ENCODE measurements around the gene NADSYN1.

DNA sequence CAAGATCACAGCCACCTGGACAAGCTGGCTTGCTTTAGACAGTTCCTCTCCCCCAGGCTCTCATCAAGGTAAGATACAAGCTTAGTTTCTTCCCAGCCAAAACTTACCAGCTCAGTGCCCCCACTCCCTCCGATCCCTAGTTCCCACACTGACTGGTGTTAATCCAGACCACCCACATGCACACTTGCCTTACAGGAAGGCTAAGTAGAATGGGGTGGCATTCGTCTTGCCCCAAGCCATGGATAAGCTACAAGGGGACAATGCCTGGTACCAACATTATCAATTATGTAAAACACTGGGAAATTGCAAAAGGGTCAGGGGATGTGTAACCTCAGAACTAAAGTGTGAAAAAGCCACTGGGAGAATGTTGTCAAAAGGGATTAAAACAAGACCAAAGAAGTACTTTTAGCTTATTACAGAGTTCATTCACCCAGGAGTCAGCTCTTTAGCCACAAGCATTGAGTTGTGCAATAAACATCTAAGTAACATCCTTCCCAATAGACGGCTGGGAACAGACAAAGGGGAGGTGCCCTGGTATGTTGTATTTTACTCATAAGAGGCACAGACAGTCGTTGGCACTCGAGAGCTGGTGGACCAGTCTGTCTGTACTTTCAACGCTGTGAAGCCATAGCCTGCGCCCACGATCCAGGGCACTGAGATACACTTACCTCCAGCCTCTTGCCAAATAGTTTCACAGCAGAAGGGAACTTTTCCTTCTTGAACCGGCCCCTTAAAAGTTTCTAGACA lies 5.9 kb upstream of the NADSYN1 start:
- TF ChIP-seq, protein P1, sequence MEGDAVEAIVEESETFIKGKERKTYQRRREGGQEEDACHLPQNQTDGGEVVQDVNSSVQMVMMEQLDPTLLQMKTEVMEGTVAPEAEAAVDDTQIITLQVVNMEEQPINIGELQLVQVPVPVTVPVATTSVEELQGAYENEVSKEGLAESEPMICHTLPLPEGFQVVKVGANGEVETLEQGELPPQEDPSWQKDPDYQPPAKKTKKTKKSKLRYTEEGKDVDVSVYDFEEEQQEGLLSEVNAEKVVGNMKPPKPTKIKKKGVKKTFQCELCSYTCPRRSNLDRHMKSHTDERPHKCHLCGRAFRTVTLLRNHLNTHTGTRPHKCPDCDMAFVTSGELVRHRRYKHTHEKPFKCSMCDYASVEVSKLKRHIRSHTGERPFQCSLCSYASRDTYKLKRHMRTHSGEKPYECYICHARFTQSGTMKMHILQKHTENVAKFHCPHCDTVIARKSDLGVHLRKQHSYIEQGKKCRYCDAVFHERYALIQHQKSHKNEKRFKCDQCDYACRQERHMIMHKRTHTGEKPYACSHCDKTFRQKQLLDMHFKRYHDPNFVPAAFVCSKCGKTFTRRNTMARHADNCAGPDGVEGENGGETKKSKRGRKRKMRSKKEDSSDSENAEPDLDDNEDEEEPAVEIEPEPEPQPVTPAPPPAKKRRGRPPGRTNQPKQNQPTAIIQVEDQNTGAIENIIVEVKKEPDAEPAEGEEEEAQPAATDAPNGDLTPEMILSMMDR (IDR thresholded peaks at IDR 0.05; ENCODE audit: insufficient read depth, low read depth, low read length), result no peak
- TF ChIP-seq EZH2 (IDR thresholded peaks at IDR 0.05; ENCODE audit: insufficient read depth, low read length), result no peak

Data from astrocyte (in vitro differentiated cells and primary cell).